ENCODE data around the gene ZFPM1.

DNA sequence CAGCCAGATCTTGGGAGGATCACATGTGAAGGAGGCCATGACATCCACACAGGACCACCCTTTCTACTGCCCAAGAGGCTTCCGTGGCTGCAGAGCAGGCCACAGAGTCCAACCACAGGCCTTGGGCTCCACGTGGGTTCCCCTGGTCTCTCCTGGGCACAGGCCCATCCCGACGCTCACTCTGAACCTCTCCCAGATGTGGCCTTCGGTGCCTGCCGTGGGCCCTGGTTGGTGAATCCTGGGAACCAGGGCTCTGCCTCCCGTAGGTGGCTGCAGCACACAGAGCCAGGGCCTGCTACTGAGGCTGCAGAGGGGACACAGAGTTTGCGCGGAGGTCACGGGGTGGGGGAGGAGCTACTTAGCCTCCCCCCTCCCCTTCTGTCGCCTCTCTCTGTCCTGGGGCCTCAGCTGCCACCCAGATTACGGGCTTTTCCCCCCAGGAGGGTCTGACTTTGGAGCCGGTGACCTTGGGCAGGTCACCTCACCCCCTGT, 55.3 kb downstream of the ZFPM1 start:
- TF ChIP-seq YY1 (IDR thresholded peaks at IDR 0.05; ENCODE audit: insufficient read depth, insufficient read length) (no peak), ZNF274 (IDR thresholded peaks at IDR 0.05; ENCODE audit: low read depth, low read length) (no peak)
